CD14-positive monocyte (primary cell): ENCODE data around the gene GATA5. TPM values are rescaled to one million over a fixed set of nuclear protein-coding genes. Genes with fewer than 3 reads are reported as not detected.

Experiments
- DNase-seq, 3 donors: peaks; one replicate each; pipeline ENCODE4 v3.0.0-alpha.2; 2011 to 2022
- H2AFZ ChIP-seq: 2 replicates; pipeline ENCODE4 v1.6.0; 2012; ENCODE audit warnings: mild to moderate bottlenecking, low read depth, low read length, inconsistent platforms; ENCODE audit not compliant: insufficient read depth, poor library complexity, severe bottlenecking
- H3K27ac ChIP-seq, 2 donors: 1 replicate in 1 of 2; 2 replicates in 1 of 2; pipeline ENCODE4 v1.5.1; 2012 to 2013; ENCODE audit warnings: low read length in 2 of 2, control low read depth in 1 of 2, inconsistent platforms in 1 of 2, low read depth in 1 of 2, mild to moderate bottlenecking in 1 of 2
- H3K27me3 ChIP-seq, 2 donors: one replicate each; pipeline versions ENCODE4 v1.6.0 to v1.6.1; 2011 to 2013; ENCODE audit warnings: low read length in 2 of 2; ENCODE audit not compliant: control insufficient read depth in 2 of 2, insufficient read depth in 2 of 2
- H3K36me3 ChIP-seq, 2 donors: replicated peaks in 1 of 2; 1 replicate in 1 of 2; 2 replicates in 1 of 2; pipeline versions ENCODE4 v1.5.1 to v1.6.1; 2012 to 2013; ENCODE audit warnings: low read length in 2 of 2, control low read depth in 1 of 2, inconsistent platforms in 1 of 2, mild to moderate bottlenecking in 1 of 2; ENCODE audit not compliant: insufficient read depth in 2 of 2, control insufficient read depth in 1 of 2
- H3K4me1 ChIP-seq, 2 donors: 1 replicate in 1 of 2; 2 replicates in 1 of 2; pipeline versions ENCODE4 v1.5.1 to v1.6.1; 2012 to 2013; ENCODE audit warnings: low read length in 2 of 2, control low read depth in 1 of 2, inconsistent platforms in 1 of 2, mild to moderate bottlenecking in 1 of 2, moderate library complexity in 1 of 2; ENCODE audit not compliant: insufficient read depth in 2 of 2, control insufficient read depth in 1 of 2
- H3K4me2 ChIP-seq: replicated peaks from 2 replicates; pipeline ENCODE3; 2012; ENCODE audit warnings: low read length, moderate library complexity, mild to moderate bottlenecking; ENCODE audit not compliant: poor library complexity, severe bottlenecking; ENCODE audit errors: extremely low read depth
- H3K4me3 ChIP-seq, 3 experiments: fragments of 200-600 bp in 1 of 3; sonication (generic) in 1 of 3; replicated peaks in 1 of 3; 1 replicate in 2 of 3; 2 replicates in 1 of 3; pipeline ENCODE4 v1.5.1; 2011 to 2013; ENCODE audit warnings: low read length in 3 of 3, mild to moderate bottlenecking in 3 of 3, control low read depth in 2 of 3, low read depth in 2 of 3, inconsistent platforms in 1 of 3, moderate library complexity in 1 of 3
- H3K79me2 ChIP-seq: 2 replicates; pipeline ENCODE4 v1.6.0; 2012; ENCODE audit warnings: mild to moderate bottlenecking, control low read depth, inconsistent platforms, low read length, moderate library complexity; ENCODE audit not compliant: insufficient read depth
- H3K9ac ChIP-seq: 2 replicates; pipeline ENCODE4 v1.6.0; 2017; ENCODE audit warnings: low read length, mild to moderate bottlenecking; ENCODE audit not compliant: insufficient read depth, poor library complexity, severe bottlenecking
- H3K9me3 ChIP-seq, 2 donors: replicated peaks in 1 of 2; 1 replicate in 1 of 2; 2 replicates in 1 of 2; pipeline versions ENCODE4 v1.5.1 to v1.6.1; 2012 to 2013; ENCODE audit warnings: low read length in 2 of 2, control low read depth in 1 of 2; ENCODE audit not compliant: control insufficient read depth in 1 of 2, insufficient read depth in 1 of 2
- H4K20me1 ChIP-seq: 2 replicates; pipeline ENCODE4 v1.6.0; 2012; ENCODE audit warnings: mild to moderate bottlenecking, low read length, control low read depth, moderate library complexity; ENCODE audit not compliant: insufficient read depth
- H3K27ac Mint-ChIP-seq, 7 donors: one replicate each; pipeline ENCODE4 v1.8.0; 2020; ENCODE audit warnings: mild to moderate bottlenecking in 7 of 7, mixed read lengths in 7 of 7, moderate library complexity in 6 of 7, inconsistent platforms in 2 of 7
- H3K27me3 Mint-ChIP-seq, 3 donors: one replicate each; pipeline ENCODE4 v1.8.0; 2021 to 2022; ENCODE audit warnings: low read depth in 3 of 3, mild to moderate bottlenecking in 3 of 3, mixed read lengths in 3 of 3, moderate library complexity in 3 of 3, inconsistent platforms in 1 of 3
- H3K36me3 Mint-ChIP-seq, 2 donors: one replicate each; pipeline ENCODE4 v1.8.0; 2020; ENCODE audit warnings: mixed read lengths in 2 of 2, inconsistent platforms in 1 of 2, mild to moderate bottlenecking in 1 of 2
- H3K4me1 Mint-ChIP-seq: one replicate; pipeline ENCODE4 v1.8.0; 2020; ENCODE audit warnings: mild to moderate bottlenecking, mixed read lengths
- H3K4me3 Mint-ChIP-seq, 2 donors: one replicate each; pipeline ENCODE4 v1.8.0; 2020; ENCODE audit warnings: mild to moderate bottlenecking in 2 of 2, mixed read lengths in 2 of 2, moderate library complexity in 1 of 2
- H3K9me3 Mint-ChIP-seq, 7 donors: one replicate each; pipeline ENCODE4 v1.8.0; 2020 to 2022; ENCODE audit warnings: mixed read lengths in 7 of 7, mild to moderate bottlenecking in 6 of 7, moderate library complexity in 6 of 7, inconsistent platforms in 2 of 7
- CTCF ChIP-seq: fragments of 200-600 bp; IDR thresholded peaks from one replicate; pipeline ENCODE4 v1.8.0; 2022; ENCODE audit warnings: antibody characterized with exemption, mild to moderate bottlenecking
- WGBS: methylation state at CpG from one replicate; pipeline ENCODE4 v1.1.5; 2013; ENCODE audit warnings: missing lambda C conversion rate; ENCODE audit not compliant: insufficient coverage; 5-methylcytosine and 5-hydroxymethylcytosine counted together
- intact Hi-C, 2 donors: fragments of 100-400 bp; cut with micrococcal nuclease; formaldehyde crosslinking; loops; one replicate each; pipeline versions ENCODE4 v1.15.0 to v1.15.1; 2023
- polyA plus RNA-seq, 3 donors: library from polyadenylated mRNA; depleted of rRNA in 1 of 3; unstranded in 2 of 3; stranded (reverse) in 1 of 3; fragments of 300-500 nt in 2 of 3; fragments of >200 nt in 1 of 3; fragmentation: Illumina TruSeq in 2 of 3; gene quantifications; 1 replicate in 2 of 3; 2 replicates in 1 of 3; pipeline ENCODE4 v1.2.3, GENCODE V29; 2012 to 2021

GATA5 gene
- polyA plus RNA-seq, 3 donors, result not detected

GRCh38 chr20:62482974-62483373, 7.2 kb upstream of the GATA5 start:
- Histone ChIP-seq H2AFZ (no peak overlapping the region), H3K4me1 (no peaks in the 10 kb centered on the region), H3K4me2 (no peak overlapping the region), H3K79me2 (no peaks in the 10 kb centered on the region), H3K4me3 (no peak overlapping the region), H3K36me3 (no peaks in the 10 kb centered on the region), H3K27ac (no peak overlapping the region), H3K27me3 (peaks cover 15 to 85% of the 10 kb centered on the region in 2 donors), H3K9me3 (peaks cover 0 to 5% of the 10 kb centered on the region in 2 donors), H3K9ac (no peak overlapping the region), H4K20me1 (no peaks in the 10 kb centered on the region)
- no peaks in the 10 kb centered on the region for H3K36me3 Mint-ChIP-seq
- DNase-seq, result no peak
- H3K27ac Mint-ChIP-seq, result no peak overlapping the region
- WGBS, result 20% methylated on average over 1 of the region's 8 CpGs
- peaks cover 0 to 2% (median 0%) of the 10 kb centered on the region in 7 donors for H3K9me3 Mint-ChIP-seq
- peaks cover 74 to 98% (median 82%) of the 10 kb centered on the region in 3 donors for H3K27me3 Mint-ChIP-seq
- H3K4me1 Mint-ChIP-seq, result peaks cover 8% of the 10 kb centered on the region
- peak overlapping the region in 1 of 2 donors; percentile 80 for H3K4me3 Mint-ChIP-seq
- TF ChIP-seq CTCF, result no peak
- intact Hi-C loops, result no loop called here

DNA sequence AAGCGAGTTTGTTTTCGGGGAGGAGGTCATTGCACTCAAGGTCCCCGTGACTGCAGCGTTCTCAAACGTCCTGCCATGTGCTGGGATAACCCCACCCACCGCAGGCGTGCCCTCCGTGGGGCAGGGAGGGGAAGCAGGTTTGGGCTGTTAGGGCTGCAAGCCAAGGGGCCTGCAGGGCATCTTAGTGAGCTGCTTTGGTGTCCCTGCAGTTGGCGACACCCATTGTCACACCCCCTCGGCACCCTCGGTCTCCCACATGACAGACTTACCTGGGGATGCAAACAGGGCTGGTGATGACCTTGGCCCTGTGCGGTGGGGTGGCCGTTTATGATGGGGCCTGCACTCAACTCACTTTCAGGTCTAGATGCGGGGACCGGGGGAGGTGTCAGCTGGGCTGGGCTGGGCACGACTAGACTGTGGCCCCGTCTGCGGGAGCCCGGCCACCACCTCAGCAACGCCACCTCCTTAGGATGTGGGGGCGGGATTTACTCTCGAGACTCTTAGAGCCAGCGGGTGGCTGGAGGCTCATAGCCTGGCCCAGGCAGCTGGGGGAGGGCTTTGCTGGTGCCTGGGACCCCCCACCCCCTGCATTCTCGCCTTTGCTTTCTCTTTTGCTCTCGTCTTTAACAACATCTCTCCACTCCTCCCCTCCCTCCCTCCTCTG, 6.5 kb upstream of the GATA5 start:
- H3K9me3 Mint-ChIP-seq, result peaks cover 0 to 7% (median 2%) of the 10 kb centered on the region in 7 donors
- H3K9ac ChIP-seq, result no peak overlapping the region
- intact Hi-C loops, result no loop called here
- peak overlapping the region in 1 of 2 donors; percentile 80 for H3K4me3 Mint-ChIP-seq
- peaks cover 19 to 85% of the 10 kb centered on the region in 2 donors for H3K27me3 ChIP-seq
- no peak for TF ChIP-seq CTCF
- H3K4me1 ChIP-seq, result no peaks in the 10 kb centered on the region
- H3K4me2 ChIP-seq, result no peak overlapping the region
- DNase-seq, result no peak
- whole genome bisulfite sequencing, result 11% methylated on average over 21 of the region's 25 CpGs
- H3K27me3 Mint-ChIP-seq, result peaks cover 77 to 98% (median 82%) of the 10 kb centered on the region in 3 donors
- no peak overlapping the region for H3K27ac Mint-ChIP-seq
- no peak overlapping the region for H2AFZ ChIP-seq
- H4K20me1 ChIP-seq, result no peaks in the 10 kb centered on the region
- H3K4me1 Mint-ChIP-seq, result peaks cover 8% of the 10 kb centered on the region
- H3K9me3 ChIP-seq, result peaks cover 0 to 5% of the 10 kb centered on the region in 2 donors
- H3K36me3 ChIP-seq, result no peaks in the 10 kb centered on the region
- H3K27ac ChIP-seq, result no peak overlapping the region
- no peaks in the 10 kb centered on the region for H3K79me2 ChIP-seq
- H3K36me3 Mint-ChIP-seq, result no peaks in the 10 kb centered on the region
- no peak overlapping the region for H3K4me3 ChIP-seq
